Smooth muscle cell of the pulmonary artery (primary cell): ENCODE measurements around the gene ZFP57. TPM values are rescaled to one million over a fixed set of nuclear protein-coding genes. Genes with fewer than 3 reads are reported as not detected.

Experiments
- total RNA-seq: library from RNA; depleted of rRNA; stranded (reverse); fragments of >200 nt; gene quantifications from 2 replicates; pipeline ENCODE4 v1.2.3, GENCODE V29; 2014

ZFP57 gene
- total RNA-seq = 0.07 TPM in 1 of 2 replicates, not detected in the other

DNA sequence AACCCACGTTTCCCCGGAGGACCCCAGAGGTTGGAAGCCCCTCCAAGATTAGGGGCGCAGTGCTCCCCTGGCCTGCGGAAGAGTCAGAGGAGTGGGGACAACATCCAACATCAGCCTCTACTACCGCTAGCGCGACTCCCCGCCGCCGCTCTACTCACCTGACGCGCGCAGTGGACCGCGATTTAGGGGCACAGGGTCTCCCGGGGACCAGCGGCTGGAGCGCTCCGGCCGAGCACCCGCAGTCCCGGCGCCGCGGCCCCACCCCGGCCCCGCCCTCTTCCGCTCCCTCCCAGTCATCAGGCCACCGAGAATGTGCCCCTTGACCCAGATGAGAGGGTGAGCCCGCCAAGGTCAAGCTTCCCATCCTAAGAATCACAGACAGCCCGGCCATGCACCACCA lies at the start of gene ZFP57:
ZFP57 (minus strand) TSS at position 249 of the 400 bp plus-strand sequence. CDS start 4,149 bp downstream, outside the sequence.

DNA sequence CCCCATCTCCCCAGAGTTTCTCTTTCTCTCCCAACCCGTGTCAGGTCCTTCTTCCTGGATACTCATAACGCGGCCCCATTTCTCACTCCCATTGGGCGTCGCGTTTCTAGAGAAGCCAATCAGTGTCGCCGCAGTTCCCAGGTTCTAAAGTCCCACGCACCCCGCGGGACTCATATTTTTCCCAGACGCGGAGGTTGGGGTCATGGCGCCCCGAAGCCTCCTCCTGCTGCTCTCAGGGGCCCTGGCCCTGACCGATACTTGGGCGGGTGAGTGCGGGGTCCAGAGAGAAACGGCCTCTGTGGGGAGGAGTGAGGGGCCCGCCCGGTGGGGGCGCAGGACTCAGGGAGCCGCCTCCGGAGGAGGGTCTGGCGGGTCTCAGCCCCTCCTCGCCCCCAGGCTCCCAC lies 42.3 kb upstream of the ZFP57 start, which contains the start of gene HLA-F:
HLA-F (plus strand) TSS at position 173 of the 404 bp plus-strand sequence; CDS start at position 203, 30 bp downstream.

DNA sequence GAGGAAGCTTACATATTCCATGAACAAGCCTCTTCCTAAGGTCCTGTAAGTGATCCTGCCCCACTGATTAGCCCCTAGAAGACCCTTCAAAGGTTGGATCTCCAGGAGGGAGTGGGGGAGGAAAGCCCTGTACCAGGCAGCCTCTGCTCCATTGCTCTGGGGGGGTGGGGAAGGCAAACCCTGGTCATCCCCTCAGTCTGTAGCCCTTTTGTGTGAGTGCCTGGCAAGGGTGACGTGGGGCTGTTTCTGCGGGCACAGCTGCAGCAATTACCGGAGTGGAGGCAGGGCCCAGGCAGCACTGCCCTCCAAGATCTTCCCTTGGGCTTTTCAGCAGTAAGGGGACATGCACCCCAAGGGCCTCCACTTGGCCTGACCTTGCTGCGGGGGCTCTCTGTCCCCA lies 24.2 kb downstream of the ZFP57 start, which contains the start of gene MOG:
MOG (plus strand) TSS at position 295 of the 400 bp plus-strand sequence. CDS start 118 bp downstream, outside the sequence.

GRCh38 chr6:29632789-29633533 lies 48.0 kb downstream of the ZFP57 start, which contains the start of gene GABBR1:
Gene GABBR1 (minus strand): TSS chr6:29633183. CDS start chr6:29632385, 798 bp downstream.

Other genes with a start within 250 kb of the ZFP57 start
- gene OR10C1, start 241.8 kb downstream of the ZFP57 start, total RNA-seq = not detected in 2 replicates
- not detected in 2 replicates for gene OR11A1, start 224.1 kb downstream of the ZFP57 start, total RNA-seq
- gene OR2H1, start 224.0 kb downstream of the ZFP57 start, total RNA-seq = not detected in 2 replicates
- not detected in 2 replicates for gene MAS1L, start 193.2 kb downstream of the ZFP57 start, total RNA-seq
- gene UBD, start 121.4 kb downstream of the ZFP57 start, total RNA-seq = not detected in 2 replicates
- not detected in 2 replicates for gene OR2H2, start 96.0 kb downstream of the ZFP57 start, total RNA-seq
- 18.3 and 25.4 TPM in 2 replicates for gene GABBR1, start 48.0 kb downstream of the ZFP57 start, total RNA-seq
- not detected in 2 replicates for gene MOG, start 24.1 kb downstream of the ZFP57 start, total RNA-seq
- gene HLA-F, start 42.3 kb upstream of the ZFP57 start, total RNA-seq = 2.9 and 6.7 TPM in 2 replicates
- gene HLA-G, start 146.7 kb upstream of the ZFP57 start, total RNA-seq = 0.26 and 0.36 TPM in 2 replicates